Measurements from ENCODE around the gene DOP1A. TPM values are rescaled to one million over a fixed set of nuclear protein-coding genes. Genes with fewer than 3 reads are reported as not detected.

DOP1A gene
- total and polyA plus RNA-seq, 2 donors: 13.8 to 28.8 TPM

- Histone ChIP-seq H3K36me3 (ENCODE audit: control insufficient read depth in 2 of 2, insufficient read depth in 2 of 2, low read length in 1 of 2) (peaks cover 17 to 60% of the 10 kb centered on the region in 2 donors), H3K9me3 (ENCODE audit: control insufficient read depth in 2 of 2, insufficient read depth in 1 of 2, low read length in 1 of 2) (no peaks in the 10 kb centered on the region), H3K27ac (ENCODE audit: low read depth in 1 of 2, low read length in 1 of 2) (no peak overlapping the region), H3K4me1 (ENCODE audit: control insufficient read depth in 2 of 2, insufficient read depth in 2 of 2, low read length in 2 of 2) (no peaks in the 10 kb centered on the region), H3K27me3 (ENCODE audit: control insufficient read depth in 2 of 2, insufficient read depth in 1 of 2, low read length in 1 of 2) (no peaks in the 10 kb centered on the region), H3K4me3 (ENCODE audit: low read length in 2 of 2) (no peak overlapping the region)
- WGBS: 100% methylated on average over 2 of the region's 2 CpGs
- DNase-seq (ENCODE audit: low read depth in 6 of 9, low spot score in 9 of 9): no peak
Measured at GRCh38 chr6:83126223-83126622, 58.8 kb downstream of the DOP1A start.

DNA sequence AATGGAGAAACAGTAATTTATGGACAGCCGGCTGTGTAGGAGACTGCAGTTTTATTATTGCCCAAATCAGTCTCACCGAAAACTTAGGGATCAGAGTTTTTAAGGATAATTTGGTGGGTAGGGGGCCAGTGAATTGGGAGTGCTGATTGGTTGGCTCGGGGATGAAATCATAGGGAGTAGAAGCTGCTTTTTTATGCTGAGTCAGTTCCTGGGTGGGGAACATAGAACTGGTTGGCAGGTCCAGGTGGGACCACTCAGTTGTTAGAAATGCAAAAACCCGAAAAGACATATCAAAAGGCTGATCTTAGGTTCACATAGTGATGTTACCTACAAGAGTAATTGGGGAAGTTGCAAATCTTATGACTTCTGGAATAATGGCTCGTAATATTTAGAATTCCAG, 59.3 kb downstream of the DOP1A start:
- Histone ChIP-seq H3K27ac (ENCODE audit: low read depth in 1 of 2, low read length in 1 of 2) (no peak overlapping the region), H3K36me3 (ENCODE audit: control insufficient read depth in 2 of 2, insufficient read depth in 2 of 2, low read length in 1 of 2) (peaks cover 19 to 65% of the 10 kb centered on the region in 2 donors), H3K27me3 (ENCODE audit: control insufficient read depth in 2 of 2, insufficient read depth in 1 of 2, low read length in 1 of 2) (no peaks in the 10 kb centered on the region), H3K9me3 (ENCODE audit: control insufficient read depth in 2 of 2, insufficient read depth in 1 of 2, low read length in 1 of 2) (no peaks in the 10 kb centered on the region), H3K4me3 (ENCODE audit: low read length in 2 of 2) (no peak overlapping the region), H3K4me1 (ENCODE audit: control insufficient read depth in 2 of 2, insufficient read depth in 2 of 2, low read length in 2 of 2) (no peaks in the 10 kb centered on the region)
- DNase-seq (ENCODE audit: low read depth in 6 of 9, low spot score in 9 of 9): no peak
- 97% methylated on average over 5 of the region's 5 CpGs for WGBS

- 98% methylated on average over 5 of the region's 5 CpGs for WGBS
- no peaks in the 10 kb centered on the region for H3K4me1 ChIP-seq (ENCODE audit: control insufficient read depth in 2 of 2, insufficient read depth in 2 of 2, low read length in 2 of 2)
- no peak overlapping the region for H3K27ac ChIP-seq (ENCODE audit: low read depth in 1 of 2, low read length in 1 of 2)
- H3K9me3 ChIP-seq (ENCODE audit: control insufficient read depth in 2 of 2, insufficient read depth in 1 of 2, low read length in 1 of 2): no peaks in the 10 kb centered on the region
- peaks cover 22 to 68% of the 10 kb centered on the region in 2 donors for H3K36me3 ChIP-seq (ENCODE audit: control insufficient read depth in 2 of 2, insufficient read depth in 2 of 2, low read length in 1 of 2)
- DNase-seq (ENCODE audit: low read depth in 6 of 9, low spot score in 9 of 9): no peak
- H3K27me3 ChIP-seq (ENCODE audit: control insufficient read depth in 2 of 2, insufficient read depth in 1 of 2, low read length in 1 of 2): no peaks in the 10 kb centered on the region
- H3K4me3 ChIP-seq (ENCODE audit: low read length in 2 of 2): no peak overlapping the region
Measured at GRCh38 chr6:83127258-83127657, 59.8 kb downstream of the DOP1A start.

DNA sequence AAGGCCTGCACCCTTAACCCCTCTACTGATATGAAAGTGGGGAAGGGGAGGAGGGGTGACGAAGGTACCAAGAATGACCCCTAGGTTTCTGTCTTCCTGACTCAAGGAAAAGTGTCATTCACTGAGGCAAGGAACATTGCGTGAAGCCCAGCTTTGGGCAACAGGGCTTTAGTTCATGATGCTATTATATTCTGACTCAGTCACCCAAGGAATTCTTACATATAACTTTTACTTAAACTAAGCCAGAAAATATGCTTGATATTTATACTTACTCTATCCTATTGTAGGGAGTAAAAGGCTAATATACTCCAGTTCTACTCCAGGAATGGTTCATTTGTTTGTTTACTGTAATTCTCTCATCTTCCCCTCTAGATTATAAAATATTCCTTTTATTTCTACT, 60.5 kb downstream of the DOP1A start:
- H3K27ac ChIP-seq (ENCODE audit: low read depth in 1 of 2, low read length in 1 of 2): no peak overlapping the region
- H3K4me1 ChIP-seq (ENCODE audit: control insufficient read depth in 2 of 2, insufficient read depth in 2 of 2, low read length in 2 of 2): no peaks in the 10 kb centered on the region
- no peak for DNase-seq (ENCODE audit: low read depth in 6 of 9, low spot score in 9 of 9)
- H3K27me3 ChIP-seq (ENCODE audit: control insufficient read depth in 2 of 2, insufficient read depth in 1 of 2, low read length in 1 of 2): no peaks in the 10 kb centered on the region
- H3K9me3 ChIP-seq (ENCODE audit: control insufficient read depth in 2 of 2, insufficient read depth in 1 of 2, low read length in 1 of 2): no peaks in the 10 kb centered on the region
- peaks cover 22 to 68% of the 10 kb centered on the region in 2 donors for H3K36me3 ChIP-seq (ENCODE audit: control insufficient read depth in 2 of 2, insufficient read depth in 2 of 2, low read length in 1 of 2)
- no peak overlapping the region for H3K4me3 ChIP-seq (ENCODE audit: low read length in 2 of 2)
- WGBS: 98% methylated on average over 2 of the region's 2 CpGs

DNA sequence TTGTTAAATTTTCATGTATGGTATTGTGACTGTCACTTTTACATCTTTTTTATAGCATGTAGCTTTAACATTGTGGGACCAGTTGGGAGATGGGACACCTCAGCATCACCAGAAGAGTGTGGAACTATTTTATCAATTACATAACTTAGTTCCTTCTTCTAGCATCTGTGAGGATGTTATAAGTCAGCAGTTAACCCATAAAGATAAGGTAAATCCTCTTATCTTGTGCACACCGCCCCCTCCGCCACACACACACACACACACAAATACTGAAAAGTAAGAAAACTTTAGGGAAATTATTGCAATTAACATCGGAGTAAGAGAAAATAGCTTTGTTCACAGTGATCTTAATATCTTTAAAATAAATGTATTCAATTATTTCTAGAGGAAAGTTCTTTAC, 64.7 kb downstream of the DOP1A start:
- no peaks in the 10 kb centered on the region for H3K27me3 ChIP-seq (ENCODE audit: control insufficient read depth in 2 of 2, insufficient read depth in 1 of 2, low read length in 1 of 2)
- no peak for DNase-seq (ENCODE audit: low read depth in 6 of 9, low spot score in 9 of 9)
- H3K4me1 ChIP-seq (ENCODE audit: control insufficient read depth in 2 of 2, insufficient read depth in 2 of 2, low read length in 2 of 2): no peaks in the 10 kb centered on the region
- 98% methylated on average over 3 of the region's 3 CpGs for WGBS
- peaks cover 18 to 51% of the 10 kb centered on the region in 2 donors for H3K36me3 ChIP-seq (ENCODE audit: control insufficient read depth in 2 of 2, insufficient read depth in 2 of 2, low read length in 1 of 2)
- H3K9me3 ChIP-seq (ENCODE audit: control insufficient read depth in 2 of 2, insufficient read depth in 1 of 2, low read length in 1 of 2): no peaks in the 10 kb centered on the region
- H3K4me3 ChIP-seq (ENCODE audit: low read length in 2 of 2): no peak overlapping the region
- H3K27ac ChIP-seq (ENCODE audit: low read depth in 1 of 2, low read length in 1 of 2): no peak overlapping the region

DNA sequence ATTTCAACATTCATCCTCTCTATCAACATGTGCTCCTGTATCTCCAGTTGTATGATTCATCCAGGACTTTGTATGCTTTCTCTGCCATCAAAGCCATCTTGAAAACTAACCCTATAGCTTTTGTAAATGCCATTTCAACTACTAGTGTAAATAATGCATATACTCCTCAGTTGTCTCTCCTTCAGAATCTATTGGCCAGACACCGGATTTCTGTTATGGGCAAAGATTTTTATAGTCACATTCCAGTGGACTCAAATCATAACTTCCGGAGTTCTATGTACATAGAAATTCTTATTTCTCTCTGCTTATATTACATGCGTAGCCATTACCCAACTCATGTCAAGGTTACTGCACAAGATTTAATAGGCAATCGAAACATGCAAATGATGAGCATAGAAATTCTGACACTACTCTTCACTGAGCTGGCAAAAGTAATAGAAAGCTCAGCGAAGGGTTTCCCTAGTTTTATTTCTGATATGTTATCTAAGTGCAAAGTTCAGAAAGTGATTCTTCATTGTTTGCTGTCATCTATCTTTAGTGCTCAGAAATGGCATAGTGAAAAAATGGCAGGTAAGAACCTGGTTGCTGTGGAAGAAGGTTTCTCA, 70.7 kb downstream of the DOP1A start:
- H3K9me3 ChIP-seq (ENCODE audit: control insufficient read depth in 2 of 2, insufficient read depth in 1 of 2, low read length in 1 of 2): no peaks in the 10 kb centered on the region
- H3K36me3 ChIP-seq (ENCODE audit: control insufficient read depth in 2 of 2, insufficient read depth in 2 of 2, low read length in 1 of 2): peaks cover 8 to 40% of the 10 kb centered on the region in 2 donors
- 97% methylated on average over 5 of the region's 5 CpGs for WGBS
- H3K4me3 ChIP-seq (ENCODE audit: low read length in 2 of 2): no peak overlapping the region
- no peak for DNase-seq (ENCODE audit: low read depth in 6 of 9, low spot score in 9 of 9)
- H3K27me3 ChIP-seq (ENCODE audit: control insufficient read depth in 2 of 2, insufficient read depth in 1 of 2, low read length in 1 of 2): no peaks in the 10 kb centered on the region
- H3K27ac ChIP-seq (ENCODE audit: low read depth in 1 of 2, low read length in 1 of 2): no peak overlapping the region
- H3K4me1 ChIP-seq (ENCODE audit: control insufficient read depth in 2 of 2, insufficient read depth in 2 of 2, low read length in 2 of 2): no peaks in the 10 kb centered on the region

GRCh38 chr6:83138758-83139157, 71.3 kb downstream of the DOP1A start:
- Histone ChIP-seq H3K36me3 (ENCODE audit: control insufficient read depth in 2 of 2, insufficient read depth in 2 of 2, low read length in 1 of 2) (peaks cover 8 to 42% of the 10 kb centered on the region in 2 donors), H3K27ac (ENCODE audit: low read depth in 1 of 2, low read length in 1 of 2) (no peak overlapping the region), H3K27me3 (ENCODE audit: control insufficient read depth in 2 of 2, insufficient read depth in 1 of 2, low read length in 1 of 2) (no peaks in the 10 kb centered on the region), H3K9me3 (ENCODE audit: control insufficient read depth in 2 of 2, insufficient read depth in 1 of 2, low read length in 1 of 2) (no peaks in the 10 kb centered on the region), H3K4me1 (ENCODE audit: control insufficient read depth in 2 of 2, insufficient read depth in 2 of 2, low read length in 2 of 2) (no peaks in the 10 kb centered on the region), H3K4me3 (ENCODE audit: low read length in 2 of 2) (no peak overlapping the region)
- DNase-seq (ENCODE audit: low read depth in 6 of 9, low spot score in 9 of 9): no peak
- whole genome bisulfite sequencing: 97% methylated on average over 3 of the region's 3 CpGs

DNA sequence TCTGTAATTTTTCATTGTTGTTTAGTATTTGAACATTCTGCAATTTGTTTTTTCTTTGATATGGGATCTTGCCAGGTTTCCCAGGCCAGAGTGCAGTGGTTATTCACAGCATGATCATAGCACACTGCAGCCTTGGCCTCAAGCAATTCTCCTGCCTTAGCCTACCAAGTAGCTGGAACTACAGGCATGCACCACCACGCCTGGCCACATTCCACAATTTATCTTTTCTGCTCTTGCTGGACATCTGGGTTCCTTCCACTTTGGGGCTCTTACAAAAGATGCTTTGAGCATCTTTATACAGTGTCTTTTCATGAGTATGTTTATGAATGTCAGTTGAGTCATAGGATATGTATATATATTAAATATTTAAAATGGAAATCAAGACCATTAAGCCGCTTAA, 83.6 kb downstream of the DOP1A start:
- peaks cover 8 to 26% of the 10 kb centered on the region in 2 donors for H3K36me3 ChIP-seq (ENCODE audit: control insufficient read depth in 2 of 2, insufficient read depth in 2 of 2, low read length in 1 of 2)
- no peaks in the 10 kb centered on the region for H3K9me3 ChIP-seq (ENCODE audit: control insufficient read depth in 2 of 2, insufficient read depth in 1 of 2, low read length in 1 of 2)
- H3K27ac ChIP-seq (ENCODE audit: low read depth in 1 of 2, low read length in 1 of 2): no peak overlapping the region
- no peaks in the 10 kb centered on the region for H3K4me1 ChIP-seq (ENCODE audit: control insufficient read depth in 2 of 2, insufficient read depth in 2 of 2, low read length in 2 of 2)
- H3K27me3 ChIP-seq (ENCODE audit: control insufficient read depth in 2 of 2, insufficient read depth in 1 of 2, low read length in 1 of 2): no peaks in the 10 kb centered on the region
- WGBS: 98% methylated on average over 2 of the region's 2 CpGs
- H3K4me3 ChIP-seq (ENCODE audit: low read length in 2 of 2): no peak overlapping the region
- DNase-seq (ENCODE audit: low read depth in 6 of 9, low spot score in 9 of 9): no peak

DNA sequence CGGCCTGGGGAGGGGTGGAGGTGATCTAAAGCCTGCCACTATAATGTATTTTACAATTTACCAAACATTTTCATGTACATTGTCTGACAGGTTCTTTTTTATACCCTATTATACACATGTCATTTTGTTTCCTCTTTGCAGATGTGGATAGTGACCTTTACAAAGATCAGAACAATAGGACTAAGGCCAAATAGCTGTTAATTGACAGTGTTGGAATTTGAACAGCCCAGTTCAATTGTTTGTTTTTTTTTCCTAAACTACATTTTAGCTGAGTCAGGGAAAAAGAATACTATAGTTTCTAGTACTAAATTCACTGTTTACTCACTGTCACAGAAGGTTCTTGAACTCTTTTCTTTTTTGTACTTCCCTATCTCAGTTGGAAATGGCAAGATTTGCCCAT, 85.4 kb downstream of the DOP1A start:
- peaks cover 12 to 34% of the 10 kb centered on the region in 2 donors for H3K36me3 ChIP-seq (ENCODE audit: control insufficient read depth in 2 of 2, insufficient read depth in 2 of 2, low read length in 1 of 2)
- H3K9me3 ChIP-seq (ENCODE audit: control insufficient read depth in 2 of 2, insufficient read depth in 1 of 2, low read length in 1 of 2): no peaks in the 10 kb centered on the region
- no peaks in the 10 kb centered on the region for H3K4me1 ChIP-seq (ENCODE audit: control insufficient read depth in 2 of 2, insufficient read depth in 2 of 2, low read length in 2 of 2)
- 94% methylated on average over 1 of the region's 1 CpG for WGBS
- DNase-seq (ENCODE audit: low read depth in 6 of 9, low spot score in 9 of 9): no peak
- H3K4me3 ChIP-seq (ENCODE audit: low read length in 2 of 2): no peak overlapping the region
- H3K27ac ChIP-seq (ENCODE audit: low read depth in 1 of 2, low read length in 1 of 2): no peak overlapping the region
- H3K27me3 ChIP-seq (ENCODE audit: control insufficient read depth in 2 of 2, insufficient read depth in 1 of 2, low read length in 1 of 2): no peaks in the 10 kb centered on the region

Measured in thymus (tissue), 11 donors.